Measurements from ENCODE around the gene DCP1B.
A peak's percentile ranks its signal among the peaks of the same experiment; 100 is the strongest.

The DCP1B gene

GRCh38 chr12:1933342-1934051, 70.8 kb downstream of the DCP1B start:
- in situ Hi-C loops (cut with MboI; ENCODE audit: low sequenced_read_pairs, unreplicated experiment) = loop anchor here (10.0 kb wide), 1 partner anchor 279 kb away; no protein-coding TSS in a partner anchor
- peak; percentile 76 for DNase-seq (ENCODE audit: low spot score)

GRCh38 chr12:1932264-1932777, 71.9 kb downstream of the DCP1B start:
- peak; percentile 49 for DNase-seq (ENCODE audit: low spot score)
- in situ Hi-C loops (cut with MboI; ENCODE audit: low sequenced_read_pairs, unreplicated experiment) = loop anchor here (10.0 kb wide), 1 partner anchor 278 kb away; no protein-coding TSS in a partner anchor

More at GRCh38 chr12:1933342-1934051, 70.8 kb downstream of the DCP1B start:
- no peak for TF ChIP-seq CTCF (IDR thresholded peaks at IDR 0.05; ENCODE audit: borderline replicate concordance, control extremely low read depth, extremely low read depth, insufficient read depth, missing control alignments)

GRCh38 chr12:1931642-1932041, 72.6 kb downstream of the DCP1B start:
- in situ Hi-C loops (cut with MboI; ENCODE audit: low sequenced_read_pairs, unreplicated experiment) = loop anchor here (10.0 kb wide), 1 partner anchor 277 kb away; no protein-coding TSS in a partner anchor
- no peak for TF ChIP-seq CTCF (IDR thresholded peaks at IDR 0.05; ENCODE audit: borderline replicate concordance, control extremely low read depth, extremely low read depth, insufficient read depth, missing control alignments)
- no peak for DNase-seq (ENCODE audit: low spot score)

More at GRCh38 chr12:1932264-1932777, 71.9 kb downstream of the DCP1B start:
- TF ChIP-seq CTCF (IDR thresholded peaks at IDR 0.05; ENCODE audit: borderline replicate concordance, control extremely low read depth, extremely low read depth, insufficient read depth, missing control alignments) = no peak

GRCh38 chr12:1930803-1931597, 73.3 kb downstream of the DCP1B start:
- no peak for TF ChIP-seq CTCF (IDR thresholded peaks at IDR 0.05; ENCODE audit: borderline replicate concordance, control extremely low read depth, extremely low read depth, insufficient read depth, missing control alignments)
- in situ Hi-C loops (cut with MboI; ENCODE audit: low sequenced_read_pairs, unreplicated experiment) = loop anchor here (10.0 kb wide), 1 partner anchor 276 kb away; no protein-coding TSS in a partner anchor
- no peak for DNase-seq (ENCODE audit: low spot score)

GRCh38 chr12:1929985-1930802, 74.1 kb downstream of the DCP1B start:
- TF ChIP-seq CTCF (IDR thresholded peaks at IDR 0.05; ENCODE audit: borderline replicate concordance, control extremely low read depth, extremely low read depth, insufficient read depth, missing control alignments) = no peak
- in situ Hi-C loops (cut with MboI; ENCODE audit: low sequenced_read_pairs, unreplicated experiment) = loop anchor here (10.0 kb wide), 1 partner anchor 275 kb away; no protein-coding TSS in a partner anchor
- DNase-seq (ENCODE audit: low spot score) = no peak
